Mesendoderm (in vitro differentiated cells): ENCODE results near the gene DISP3.

ENCODE experiments used
- DNase-seq: peaks from one replicate; pipeline ENCODE4 v3.0.0; 2013
- H2AK5ac ChIP-seq: 2 replicates; pipeline ENCODE4 v1.6.1; 2013; ENCODE audit warnings: low read length, inconsistent platforms
- H2BK120ac ChIP-seq: 2 replicates; pipeline ENCODE4 v1.6.1; 2013; ENCODE audit warnings: low read depth, mild to moderate bottlenecking, low read length, moderate library complexity, mixed read lengths
- H2BK15ac ChIP-seq: replicated peaks from 2 replicates; pipeline ENCODE4 v1.6.1; 2013; ENCODE audit warnings: low read depth, mild to moderate bottlenecking, moderate library complexity
- H2BK5ac ChIP-seq: 2 replicates; pipeline ENCODE4 v1.6.1; 2013; ENCODE audit warnings: low read length, inconsistent platforms
- H3K18ac ChIP-seq: 2 replicates; pipeline ENCODE4 v1.6.1; 2013; ENCODE audit warnings: mild to moderate bottlenecking, low read length, mixed read lengths
- H3K23ac ChIP-seq: one replicate; pipeline ENCODE4 v1.6.1; 2013; ENCODE audit warnings: low read length
- H3K27ac ChIP-seq: 2 replicates; pipeline ENCODE4 v1.5.1; 2013; ENCODE audit warnings: low read depth, mild to moderate bottlenecking, inconsistent platforms, low read length, moderate library complexity
- H3K27me3 ChIP-seq: 2 replicates; pipeline ENCODE4 v1.6.1; 2013; ENCODE audit warnings: low read length, control low read depth, mild to moderate bottlenecking, inconsistent platforms; ENCODE audit not compliant: insufficient read depth, poor library complexity
- H3K36me3 ChIP-seq: 2 replicates; pipeline ENCODE4 v1.6.1; 2013; ENCODE audit warnings: low read length, inconsistent platforms; ENCODE audit not compliant: control insufficient read depth, insufficient read depth
- H3K4ac ChIP-seq: one replicate; pipeline ENCODE4 v1.6.1; 2013; ENCODE audit warnings: low read depth, mild to moderate bottlenecking, low read length, moderate library complexity
- H3K4me1 ChIP-seq: 2 replicates; pipeline ENCODE4 v1.6.1; 2013; ENCODE audit warnings: low read depth, low read length, inconsistent platforms; ENCODE audit not compliant: control insufficient read depth
- H3K4me2 ChIP-seq: 2 replicates; pipeline ENCODE4 v1.6.1; 2013; ENCODE audit warnings: low read length
- H3K4me3 ChIP-seq: 2 replicates; pipeline ENCODE4 v1.5.1; 2013; ENCODE audit warnings: mild to moderate bottlenecking, low read length
- H3K56ac ChIP-seq: one replicate; pipeline ENCODE4 v1.6.1; 2013; ENCODE audit warnings: low read length
- H3K79me1 ChIP-seq: 2 replicates; pipeline ENCODE4 v1.6.1; 2013; ENCODE audit warnings: low read length, inconsistent platforms
- H3K79me2 ChIP-seq: 2 replicates; pipeline ENCODE4 v1.6.1; 2013; ENCODE audit warnings: mild to moderate bottlenecking, low read length; ENCODE audit not compliant: control insufficient read depth, insufficient read depth
- H3K9ac ChIP-seq: 2 replicates; pipeline ENCODE4 v1.6.1; 2013; ENCODE audit warnings: low read length, inconsistent platforms
- H4K5ac ChIP-seq: one replicate; pipeline ENCODE4 v1.6.1; 2013; ENCODE audit warnings: low read length
- H4K8ac ChIP-seq: one replicate; pipeline ENCODE4 v1.6.1; 2013; ENCODE audit warnings: low read depth, mild to moderate bottlenecking, control low read depth, low read length, moderate library complexity
- WGBS: extraction: QIAGEN DNeasy Blood & Tissue Kit; methylation state at CpG from one replicate; pipeline ENCODE4 v1.1.7; 2013; ENCODE audit warnings: low lambda C conversion rate, missing lambda C conversion rate; ENCODE audit not compliant: insufficient coverage; ENCODE audit errors: extremely low coverage; 5-methylcytosine and 5-hydroxymethylcytosine counted together

The DISP3 gene

GRCh38 chr1:11483581-11484320 is 4.8 kb downstream of the DISP3 start:
- Histone ChIP-seq H3K4ac (no peak overlapping the region), H2BK5ac (no peak overlapping the region), H3K4me1 (no peaks in the 10 kb centered on the region), H3K23ac (no peak overlapping the region), H3K9ac (no peak overlapping the region), H3K36me3 (no peaks in the 10 kb centered on the region), H3K79me2 (no peaks in the 10 kb centered on the region), H2BK15ac (no peak overlapping the region), H2AK5ac (no peak overlapping the region), H3K4me2 (no peak overlapping the region), H3K4me3 (no peak overlapping the region), H3K27me3 (no peaks in the 10 kb centered on the region), H2BK120ac (no peak overlapping the region), H3K18ac (no peak overlapping the region), H3K79me1 (no peaks in the 10 kb centered on the region), H4K5ac (no peak overlapping the region), H3K27ac (no peak overlapping the region), H4K8ac (no peak overlapping the region), H3K56ac (no peak overlapping the region)
- no CpG with 5 or more reads among the region's 10 CpGs for WGBS
- peak; percentile 18 for DNase-seq

GRCh38 chr1:11484321-11484655 is 5.3 kb downstream of the DISP3 start:
- no CpG with 5 or more reads among the region's 7 CpGs for WGBS
- Histone ChIP-seq H2BK5ac (no peak overlapping the region), H3K9ac (no peak overlapping the region), H3K56ac (no peak overlapping the region), H2BK120ac (no peak overlapping the region), H2BK15ac (no peak overlapping the region), H4K8ac (no peak overlapping the region), H3K4ac (no peak overlapping the region), H4K5ac (no peak overlapping the region), H2AK5ac (no peak overlapping the region), H3K27me3 (no peaks in the 10 kb centered on the region), H3K36me3 (no peaks in the 10 kb centered on the region), H3K23ac (no peak overlapping the region), H3K18ac (no peak overlapping the region), H3K79me2 (no peaks in the 10 kb centered on the region), H3K4me3 (no peak overlapping the region), H3K4me2 (no peak overlapping the region), H3K79me1 (no peaks in the 10 kb centered on the region), H3K4me1 (no peaks in the 10 kb centered on the region), H3K27ac (no peak overlapping the region)
- no peak for DNase-seq

- Histone ChIP-seq H3K27ac (no peak overlapping the region), H3K4me3 (no peak overlapping the region), H4K5ac (no peak overlapping the region), H3K23ac (no peak overlapping the region), H2BK5ac (no peak overlapping the region), H3K9ac (no peak overlapping the region), H2AK5ac (no peak overlapping the region), H3K79me1 (no peaks in the 10 kb centered on the region), H2BK15ac (no peak overlapping the region), H2BK120ac (no peak overlapping the region), H3K36me3 (no peaks in the 10 kb centered on the region), H3K56ac (no peak overlapping the region), H4K8ac (no peak overlapping the region), H3K4me1 (no peaks in the 10 kb centered on the region), H3K79me2 (no peaks in the 10 kb centered on the region), H3K4me2 (no peak overlapping the region), H3K27me3 (no peaks in the 10 kb centered on the region), H3K4ac (no peak overlapping the region), H3K18ac (no peak overlapping the region)
- no CpG with 5 or more reads among the region's 6 CpGs for WGBS
- DNase-seq = no peak
Measured at GRCh38 chr1:11485191-11485590, 6.2 kb downstream of the DISP3 start.

- peak; percentile 16 for DNase-seq
- no peak overlapping the region for H3K4ac ChIP-seq
- no peak overlapping the region for H4K8ac ChIP-seq
- no peak overlapping the region for H4K5ac ChIP-seq
- H2BK15ac ChIP-seq = no peak overlapping the region
- H3K79me1 ChIP-seq = no peaks in the 10 kb centered on the region
- H2AK5ac ChIP-seq = no peak overlapping the region
- H3K36me3 ChIP-seq = no peaks in the 10 kb centered on the region
- no peak overlapping the region for H3K4me3 ChIP-seq
- no peak overlapping the region for H3K56ac ChIP-seq
- no peak overlapping the region for H3K27ac ChIP-seq
- H3K4me2 ChIP-seq = no peak overlapping the region
- H2BK5ac ChIP-seq = no peak overlapping the region
- H3K18ac ChIP-seq = no peak overlapping the region
- H2BK120ac ChIP-seq = no peak overlapping the region
- WGBS = no CpG with 5 or more reads among the region's 12 CpGs
- no peaks in the 10 kb centered on the region for H3K27me3 ChIP-seq
- no peak overlapping the region for H3K9ac ChIP-seq
- no peaks in the 10 kb centered on the region for H3K79me2 ChIP-seq
- H3K4me1 ChIP-seq = no peaks in the 10 kb centered on the region
- H3K23ac ChIP-seq = no peak overlapping the region
Measured at GRCh38 chr1:11486231-11487009, 7.5 kb downstream of the DISP3 start.

- H2AK5ac ChIP-seq = no peak overlapping the region
- H2BK120ac ChIP-seq = no peak overlapping the region
- no peak overlapping the region for H3K4me2 ChIP-seq
- no peak overlapping the region for H3K4ac ChIP-seq
- no peak overlapping the region for H2BK5ac ChIP-seq
- no peak overlapping the region for H3K4me3 ChIP-seq
- no peaks in the 10 kb centered on the region for H3K79me1 ChIP-seq
- no peak overlapping the region for H2BK15ac ChIP-seq
- H3K9ac ChIP-seq = no peak overlapping the region
- no peak overlapping the region for H4K5ac ChIP-seq
- no CpG with 5 or more reads among the region's 10 CpGs for WGBS
- H3K79me2 ChIP-seq = no peaks in the 10 kb centered on the region
- H3K27me3 ChIP-seq = no peaks in the 10 kb centered on the region
- H3K23ac ChIP-seq = no peak overlapping the region
- H3K56ac ChIP-seq = no peak overlapping the region
- no peaks in the 10 kb centered on the region for H3K4me1 ChIP-seq
- no peak for DNase-seq
- H3K27ac ChIP-seq = no peak overlapping the region
- no peak overlapping the region for H4K8ac ChIP-seq
- no peak overlapping the region for H3K18ac ChIP-seq
- no peaks in the 10 kb centered on the region for H3K36me3 ChIP-seq
Measured at GRCh38 chr1:11487196-11487751, 8.3 kb downstream of the DISP3 start.
